Activated CD4-positive, alpha-beta T cell treated with anti-CD3 and anti-CD28 coated beads, Interleukin-2, Interleukin-6, amounts not matched to agents 100 ng/mL and 50 ng/mL, durations not matched to agents 16 hours and 8 hours (primary cell): ENCODE data around the gene AP1S1.

Experiments used
- DNase-seq: peaks from one replicate; pipeline ENCODE4 v3.0.0-alpha.2; 2020

The AP1S1 gene

GRCh38 chr7:101159696-101160674 lies 5.7 kb downstream of the AP1S1 start:
- no peak for DNase-seq

GRCh38 chr7:101160910-101161309 lies 6.6 kb downstream of the AP1S1 start:
- DNase-seq, result no peak

- DNase-seq, result no peak
Observed at GRCh38 chr7:101161692-101162471, 7.6 kb downstream of the AP1S1 start.

GRCh38 chr7:101162551-101163278 lies 8.4 kb downstream of the AP1S1 start:
- DNase-seq, result peak; percentile 56

- peak; percentile 61 for DNase-seq
Observed at GRCh38 chr7:101163279-101164070, 9.2 kb downstream of the AP1S1 start.

- no peak for DNase-seq
Observed at GRCh38 chr7:101164071-101164840, 10.0 kb downstream of the AP1S1 start.

GRCh38 chr7:101165075-101165957 lies 11.0 kb downstream of the AP1S1 start, which contains the start of gene VGF:
Gene VGF, minus strand, starts transcription at chr7:101165569. Its CDS starts 726 bp downstream, at chr7:101164843.
- DNase-seq, result peak; percentile 96

GRCh38 chr7:101165958-101166647 lies 11.8 kb downstream of the AP1S1 start:
- no peak for DNase-seq

GRCh38 chr7:101166648-101166908 lies 12.3 kb downstream of the AP1S1 start:
- no peak for DNase-seq

- no peak for DNase-seq
Observed at GRCh38 chr7:101166909-101167644, 12.8 kb downstream of the AP1S1 start.

- DNase-seq, result no peak
Observed at GRCh38 chr7:101167645-101168411, 13.6 kb downstream of the AP1S1 start.

GRCh38 chr7:101168412-101169049 lies 14.3 kb downstream of the AP1S1 start:
- DNase-seq, result no peak

GRCh38 chr7:101169110-101169837 lies 15.0 kb downstream of the AP1S1 start:
- DNase-seq, result no peak

- DNase-seq, result peak; percentile 87
Observed at GRCh38 chr7:101169838-101170551, 15.7 kb downstream of the AP1S1 start.

GRCh38 chr7:101170617-101171441 lies 16.6 kb downstream of the AP1S1 start:
- DNase-seq, result no peak
